H1 (cell line): ENCODE results near the gene ZNF516. TPM values are rescaled to one million over a fixed set of nuclear protein-coding genes. Genes with fewer than 3 reads are reported as not detected.

ENCODE experiments used
- CHD2 ChIP-seq: IDR thresholded peaks from 2 replicates; pipeline ENCODE4 v1.6.1; 2012; ENCODE audit warnings: low read length, improper control_type of control experiment
- NANOG ChIP-seq: IDR thresholded peaks from 2 replicates; pipeline ENCODE4 v1.6.1; 2011; ENCODE audit warnings: low read length, low read depth, mild to moderate bottlenecking, inconsistent platforms; ENCODE audit not compliant: insufficient read depth, poor library complexity, severe bottlenecking
- POLR2AphosphoS5 ChIP-seq: IDR thresholded peaks from 2 replicates; pipeline ENCODE4 v1.6.1; 2011; ENCODE audit warnings: low read depth, low read length
- SIN3A ChIP-seq, 2 experiments: IDR thresholded peaks in 1 of 2; conservative IDR thresholded peaks in 1 of 2; 2 replicates each; pipeline ENCODE4 v1.6.1; 2011 to 2012; ENCODE audit warnings: low read length in 2 of 2, improper control_type of control experiment in 1 of 2, low read depth in 1 of 2, mild to moderate bottlenecking in 1 of 2
- TEAD4 ChIP-seq: IDR thresholded peaks from 2 replicates; pipeline ENCODE4 v1.6.1; 2012; ENCODE audit warnings: low read depth, low read length, inconsistent platforms, mixed read lengths
- ZNF274 ChIP-seq: IDR thresholded peaks from 2 replicates; pipeline ENCODE4 v1.7.0; 2012; ENCODE audit warnings: low read length, borderline replicate concordance; ENCODE audit errors: extremely low read depth
- polyA plus RNA-seq, 7 experiments: library from polyadenylated mRNA; depleted of rRNA in 3 of 7; stranded (reverse) in 5 of 7; unstranded in 2 of 7; fragments of >200 nt in 5 of 7; fragments of 200-250 nt in 2 of 7; gene quantifications; 1 replicate in 5 of 7; 2 replicates in 1 of 7; 4 replicates in 1 of 7; pipeline versions ENCODE4 v1.2.1 to v1.2.3, GENCODE V29; 2011 to 2013; ENCODE audit warnings: missing spikeins in 2 of 7, mixed read lengths in 2 of 7
- total RNA-seq: library from RNA; stranded (reverse); fragmentation: NEBNext Ultra II Directional; extraction: Animal tissue kit (Norgen Biotek cat#: 25700); gene quantifications from 2 replicates; pipeline ENCODE4 v1.2.1, GENCODE V29; 2021
- TF ChIP-seq, protein P1 (sequence below): IDR thresholded peaks from 2 replicates; pipeline ENCODE4 v1.6.1; 2012; ENCODE audit warnings: inconsistent platforms
- TF ChIP-seq, protein P2 (sequence below): IDR thresholded peaks from 2 replicates; pipeline ENCODE4 v1.6.1; 2011; ENCODE audit warnings: low read length, improper control_type of control experiment

Gene ZNF516
- total and polyA plus RNA-seq, 2 of the 8 experiments (the other 6 are each of a cell fraction or from before 2014, with no cell fraction given), result 7.3 to 17.0 TPM

DNA sequence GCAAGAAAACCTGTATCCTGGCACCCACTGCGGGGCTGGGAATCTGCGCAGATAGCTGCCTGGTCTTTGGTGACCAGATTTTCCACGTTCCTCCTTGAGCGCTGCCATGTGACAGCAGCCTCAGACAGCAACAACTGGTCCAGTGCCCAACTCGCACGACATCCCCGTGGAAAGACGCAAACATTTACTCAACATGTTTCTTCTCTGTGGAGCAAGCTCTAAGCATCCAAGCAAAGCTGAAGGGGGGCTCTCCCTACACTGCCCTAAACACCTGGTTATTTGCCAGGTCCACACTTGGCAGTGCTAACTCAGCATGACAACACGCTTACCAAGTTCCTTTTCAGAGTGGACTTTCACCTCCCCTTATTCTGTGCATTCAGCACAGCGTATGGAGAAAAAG lies 11.3 kb downstream of the ZNF516 start (continued):
- TF ChIP-seq CHD2 (no peak), POLR2AphosphoS5 (no peak), TEAD4 (no peak), NANOG (no peak), ZNF274 (no peak), SIN3A (conservative IDR thresholded peaks at IDR 0.05 in 1 of 2, IDR thresholded peaks at IDR 0.05 in 1 of 2; ENCODE audit: low read depth in 1 of 2, low read length in 2 of 2) (no peak)
- TF ChIP-seq, protein P1, sequence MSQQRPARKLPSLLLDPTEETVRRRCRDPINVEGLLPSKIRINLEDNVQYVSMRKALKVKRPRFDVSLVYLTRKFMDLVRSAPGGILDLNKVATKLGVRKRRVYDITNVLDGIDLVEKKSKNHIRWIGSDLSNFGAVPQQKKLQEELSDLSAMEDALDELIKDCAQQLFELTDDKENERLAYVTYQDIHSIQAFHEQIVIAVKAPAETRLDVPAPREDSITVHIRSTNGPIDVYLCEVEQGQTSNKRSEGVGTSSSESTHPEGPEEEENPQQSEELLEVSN, result no peak
- TF ChIP-seq, protein P2, sequence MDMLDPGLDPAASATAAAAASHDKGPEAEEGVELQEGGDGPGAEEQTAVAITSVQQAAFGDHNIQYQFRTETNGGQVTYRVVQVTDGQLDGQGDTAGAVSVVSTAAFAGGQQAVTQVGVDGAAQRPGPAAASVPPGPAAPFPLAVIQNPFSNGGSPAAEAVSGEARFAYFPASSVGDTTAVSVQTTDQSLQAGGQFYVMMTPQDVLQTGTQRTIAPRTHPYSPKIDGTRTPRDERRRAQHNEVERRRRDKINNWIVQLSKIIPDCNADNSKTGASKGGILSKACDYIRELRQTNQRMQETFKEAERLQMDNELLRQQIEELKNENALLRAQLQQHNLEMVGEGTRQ, result no peak
- TF ChIP-seq, all 59 proteins: peak for 0
